A673 (cell line): ENCODE data around the gene ONECUT1.

Source experiments
- EZH2 ChIP-seq: fragments of 200-600 bp; sonication (generic); IDR thresholded peaks from 2 replicates; pipeline ENCODE4 v1.6.1; 2017; ENCODE audit warnings: borderline replicate concordance, low read depth, mild to moderate bottlenecking, mixed read lengths, antibody characterized with exemption, low read length; ENCODE audit not compliant: poor library complexity, severe bottlenecking
- TF ChIP-seq, protein P1 (sequence below): fragments of 300-800, 200-600 bp; sonication (generic); conservative IDR thresholded peaks from 2 replicates; pipeline ENCODE4 v1.5.1; 2017; ENCODE audit warnings: low read depth, mild to moderate bottlenecking, antibody characterized with exemption, low read length, moderate library complexity, mixed read lengths

GRCh38 chr15:52714968-52715367 lies 75.2 kb downstream of the ONECUT1 start:
- TF ChIP-seq, protein P1, sequence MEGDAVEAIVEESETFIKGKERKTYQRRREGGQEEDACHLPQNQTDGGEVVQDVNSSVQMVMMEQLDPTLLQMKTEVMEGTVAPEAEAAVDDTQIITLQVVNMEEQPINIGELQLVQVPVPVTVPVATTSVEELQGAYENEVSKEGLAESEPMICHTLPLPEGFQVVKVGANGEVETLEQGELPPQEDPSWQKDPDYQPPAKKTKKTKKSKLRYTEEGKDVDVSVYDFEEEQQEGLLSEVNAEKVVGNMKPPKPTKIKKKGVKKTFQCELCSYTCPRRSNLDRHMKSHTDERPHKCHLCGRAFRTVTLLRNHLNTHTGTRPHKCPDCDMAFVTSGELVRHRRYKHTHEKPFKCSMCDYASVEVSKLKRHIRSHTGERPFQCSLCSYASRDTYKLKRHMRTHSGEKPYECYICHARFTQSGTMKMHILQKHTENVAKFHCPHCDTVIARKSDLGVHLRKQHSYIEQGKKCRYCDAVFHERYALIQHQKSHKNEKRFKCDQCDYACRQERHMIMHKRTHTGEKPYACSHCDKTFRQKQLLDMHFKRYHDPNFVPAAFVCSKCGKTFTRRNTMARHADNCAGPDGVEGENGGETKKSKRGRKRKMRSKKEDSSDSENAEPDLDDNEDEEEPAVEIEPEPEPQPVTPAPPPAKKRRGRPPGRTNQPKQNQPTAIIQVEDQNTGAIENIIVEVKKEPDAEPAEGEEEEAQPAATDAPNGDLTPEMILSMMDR: no peak
- no peak for TF ChIP-seq EZH2
